GM11168 (cell line): ENCODE measurements around the gene OSBPL5.
"Not testable (repeated sequence)": the region's sequence is repeated elsewhere in the genome, so short reads cannot be mapped to it uniquely, and the experiment has no call there.

ENCODE experiments used
- in situ Hi-C: fragments of 300-500 bp; cut with MboI; formaldehyde crosslinking; loops from one replicate; pipeline ENCODE4 v1.12.0; 2022; ENCODE audit warnings: low sequenced_read_pairs; ENCODE audit not compliant: unreplicated experiment

Gene OSBPL5

GRCh38 chr11:3182462-3182852 lies 17.3 kb upstream of the OSBPL5 start:
- in situ Hi-C loops = no loop called here

- in situ Hi-C loops = no loop called here
Observed at GRCh38 chr11:3181725-3182461, 16.8 kb upstream of the OSBPL5 start.

GRCh38 chr11:3180869-3181268 lies 15.8 kb upstream of the OSBPL5 start:
- in situ Hi-C loops = no loop called here

GRCh38 chr11:3178349-3178748 lies 13.2 kb upstream of the OSBPL5 start:
- in situ Hi-C loops = no loop called here

GRCh38 chr11:3177931-3178330 lies 12.8 kb upstream of the OSBPL5 start:
- in situ Hi-C loops = no loop called here

GRCh38 chr11:3176487-3176886 lies 11.4 kb upstream of the OSBPL5 start:
- in situ Hi-C loops = no loop called here

GRCh38 chr11:3175194-3175593 lies 10.1 kb upstream of the OSBPL5 start:
- in situ Hi-C loops = no loop called here

- in situ Hi-C loops = no loop called here
Observed at GRCh38 chr11:3174387-3174786, 9.3 kb upstream of the OSBPL5 start.

- in situ Hi-C loops = no loop called here
Observed at GRCh38 chr11:3173795-3174194, 8.7 kb upstream of the OSBPL5 start.

- in situ Hi-C loops = no loop called here
Observed at GRCh38 chr11:3171931-3172560, 6.9 kb upstream of the OSBPL5 start.

- in situ Hi-C loops = no loop called here
Observed at GRCh38 chr11:3170756-3171650, 5.9 kb upstream of the OSBPL5 start.

GRCh38 chr11:3170044-3170755 lies 5.1 kb upstream of the OSBPL5 start:
- in situ Hi-C loops = no loop called here

- in situ Hi-C loops = no loop called here
Observed at GRCh38 chr11:3169255-3170043, 4.3 kb upstream of the OSBPL5 start.

GRCh38 chr11:3168742-3169254 lies 3.7 kb upstream of the OSBPL5 start:
- in situ Hi-C loops = not testable (repeated sequence)

- in situ Hi-C loops = no loop called here
Observed at GRCh38 chr11:3167143-3168119, 2.3 kb upstream of the OSBPL5 start.

GRCh38 chr11:3166268-3167142 lies 1.4 kb upstream of the OSBPL5 start:
- in situ Hi-C loops = no loop called here

GRCh38 chr11:3165916-3166267 lies 782 bp upstream of the OSBPL5 start:
- in situ Hi-C loops = no loop called here
